B cell (primary cell): Measurements from ENCODE around the gene MORC1. TPM values are rescaled to one million over a fixed set of nuclear protein-coding genes. Genes with fewer than 3 reads are reported as not detected.
"Not testable (repeated sequence)": the region's sequence is repeated elsewhere in the genome, so short reads cannot be mapped to it uniquely, and the experiment has no call there.

ENCODE experiments used
- ATAC-seq: fragments of 200-7000 bp; cut with Tn5 transposase; one replicate; pipeline ENCODE4 v1.10.0; 2021; ENCODE audit warnings: low read depth, mild to moderate bottlenecking, moderate number of reproducible peaks, moderate library complexity
- CTCF ChIA-PET: fragments of 350-600 bp; sonication (Branson Sonifier 250); formaldehyde crosslinking; loops from one replicate; lab custom pipeline; 2021; ENCODE audit warnings: antibody characterized with exemption, inconsistent platforms; lab: Charles Lee
- POLR2A ChIA-PET: fragments of 350-600 bp; sonication (Branson Sonifier 250); formaldehyde crosslinking; loops from one replicate; lab custom pipeline; 2021; ENCODE audit warnings: antibody characterized with exemption; lab: Charles Lee
- DNase-seq: peaks from one replicate; pipeline ENCODE4 v3.0.0; 2013
- H2AFZ ChIP-seq: 2 replicates; pipeline ENCODE4 v1.6.1; 2012; ENCODE audit warnings: mild to moderate bottlenecking, low read depth, low read length; ENCODE audit not compliant: insufficient read depth, poor library complexity, severe bottlenecking
- H3K27ac ChIP-seq, 2 donors: 1 replicate in 1 of 2; 2 replicates in 1 of 2; pipeline ENCODE4 v1.5.1; 2012 to 2013; ENCODE audit warnings: low read length in 2 of 2, mild to moderate bottlenecking in 2 of 2, moderate library complexity in 1 of 2
- H3K27me3 ChIP-seq, 4 experiments: fragments of 200-600 bp in 1 of 4; sonication (generic) in 1 of 4; replicated peaks in 1 of 4; 1 replicate in 2 of 4; 2 replicates in 2 of 4; pipeline versions ENCODE4 v1.6.1 to v1.7.0; 2013 to 2016; ENCODE audit warnings: low read length in 3 of 4, mild to moderate bottlenecking in 2 of 4, mixed read lengths in 1 of 4, moderate library complexity in 1 of 4; ENCODE audit not compliant: insufficient read depth in 4 of 4, control insufficient read depth in 3 of 4; ENCODE audit errors: control extremely low read depth in 1 of 4
- H3K36me3 ChIP-seq, 2 experiments: replicated peaks in 1 of 2; 1 replicate in 1 of 2; 2 replicates in 1 of 2; pipeline versions ENCODE4 v1.6.1 to v1.7.1; 2013; ENCODE audit warnings: low read length in 1 of 2; ENCODE audit not compliant: insufficient read depth in 2 of 2, control insufficient read depth in 1 of 2; ENCODE audit errors: control extremely low read depth in 1 of 2, extremely low read depth in 1 of 2
- H3K4me1 ChIP-seq, 2 donors: fragments of 200-600 bp in 1 of 2; sonication (generic) in 1 of 2; 1 replicate in 1 of 2; 2 replicates in 1 of 2; pipeline versions ENCODE4 v1.5.1 to v1.6.1; 2013 to 2017; ENCODE audit warnings: low read length in 2 of 2; ENCODE audit not compliant: control insufficient read depth in 2 of 2, insufficient read depth in 2 of 2
- H3K4me2 ChIP-seq: replicated peaks from 2 replicates; pipeline ENCODE3; 2012; ENCODE audit warnings: mild to moderate bottlenecking, low read depth, low read length; ENCODE audit not compliant: poor library complexity, severe bottlenecking
- H3K4me3 ChIP-seq, 5 experiments: fragments of 200-600 bp in 1 of 5; sonication (generic) in 1 of 5; 1 replicate in 3 of 5; 2 replicates in 2 of 5; pipeline versions ENCODE4 v1.5.1 to v1.7.0; 2011 to 2016; ENCODE audit warnings: low read length in 4 of 5, mild to moderate bottlenecking in 4 of 5, low read depth in 2 of 5, control low read depth in 1 of 5, moderate library complexity in 1 of 5; ENCODE audit not compliant: insufficient read depth in 1 of 5; ENCODE audit errors: control extremely low read depth in 1 of 5, extremely low read depth in 1 of 5
- H3K79me2 ChIP-seq: fragments of 200-600 bp; sonication (generic); one replicate; pipeline ENCODE4 v1.6.0; 2016; ENCODE audit warnings: low read length; ENCODE audit not compliant: control insufficient read depth, insufficient read depth
- H3K9ac ChIP-seq: fragments of 200-600 bp; sonication (generic); 2 replicates; pipeline ENCODE4 v1.6.1; 2017; ENCODE audit warnings: mild to moderate bottlenecking, low read length, moderate library complexity
- H3K9me3 ChIP-seq, 3 donors: one replicate each; pipeline versions ENCODE4 v1.6.1 to v1.7.1; 2013; ENCODE audit warnings: low read length in 2 of 3; ENCODE audit not compliant: control insufficient read depth in 2 of 3, insufficient read depth in 1 of 3; ENCODE audit errors: control extremely low read depth in 1 of 3
- H4K20me1 ChIP-seq: 2 replicates; pipeline ENCODE4 v1.6.0; 2012; ENCODE audit warnings: mild to moderate bottlenecking, low read length; ENCODE audit not compliant: insufficient read depth, control insufficient read depth, poor library complexity, severe bottlenecking
- H3K27ac Mint-ChIP-seq: one replicate; pipeline ENCODE4 v1.8.0; 2021; ENCODE audit warnings: mixed read lengths
- H3K27me3 Mint-ChIP-seq: one replicate; pipeline ENCODE4 v1.8.0; 2021; ENCODE audit warnings: mixed read lengths
- H3K4me1 Mint-ChIP-seq: one replicate; pipeline ENCODE4 v1.8.0; 2021; ENCODE audit warnings: mixed read lengths
- H3K4me3 Mint-ChIP-seq: one replicate; pipeline ENCODE4 v1.8.0; 2021; ENCODE audit warnings: mixed read lengths
- H3K9me3 Mint-ChIP-seq: one replicate; pipeline ENCODE4 v1.8.0; 2022; ENCODE audit warnings: mixed read lengths; ENCODE audit not compliant: insufficient read depth
- CTCF ChIP-seq: fragments of 200-600 bp; IDR thresholded peaks from one replicate; pipeline ENCODE4 v1.8.0; 2022; ENCODE audit warnings: antibody characterized with exemption, mild to moderate bottlenecking
- EZH2 ChIP-seq: IDR thresholded peaks from 2 replicates; pipeline ENCODE4 v1.6.1; 2012; ENCODE audit warnings: borderline replicate concordance, low read depth, mild to moderate bottlenecking, moderate library complexity, low read length; ENCODE audit not compliant: insufficient read depth, poor library complexity, severe bottlenecking
- WGBS: methylation state at CpG from one replicate; pipeline ENCODE4 v1.1.5; 2013; ENCODE audit warnings: missing lambda C conversion rate; ENCODE audit not compliant: insufficient coverage; 5-methylcytosine and 5-hydroxymethylcytosine counted together
- intact Hi-C: fragments of 100-400 bp; cut with micrococcal nuclease; formaldehyde crosslinking; loops from one replicate; pipeline ENCODE4 v1.10.0; 2022
- polyA plus RNA-seq: library from polyadenylated mRNA; depleted of rRNA; stranded (reverse); fragments of >200 nt; gene quantifications from 2 replicates; pipeline ENCODE4 v1.2.3, GENCODE V29; 2012
- total RNA-seq, 2 donors: library from RNA; stranded (reverse); fragments of 120-200 nt in 1 of 2; gene quantifications; 1 replicate in 1 of 2; 2 replicates in 1 of 2; pipeline versions ENCODE4 v1.2.3 to v1.2.4, GENCODE V29; 2013 to 2022

MORC1 gene
- total and polyA plus RNA-seq, 2 donors (not counting 1 experiment from before 2014, with no cell fraction given): not detected

GRCh38 chr3:109137761-109138160 is 19.8 kb upstream of the MORC1 start:
- no peak overlapping the region for H3K4me2 ChIP-seq
- no peaks in the 10 kb centered on the region for H3K9me3 ChIP-seq
- no peak overlapping the region for H3K4me3 ChIP-seq
- Mint-ChIP-seq H3K9me3 (no peaks in the 10 kb centered on the region), H3K27ac (no peak overlapping the region), H3K27me3 (no peaks in the 10 kb centered on the region), H3K4me1 (no peaks in the 10 kb centered on the region), H3K4me3 (no peak overlapping the region)
- intact Hi-C loops: no loop called here
- no peak for TF ChIP-seq EZH2
- TF ChIP-seq CTCF: no peak
- POLR2A ChIA-PET: no interaction called here
- DNase-seq (no peak), ATAC-seq (no peak)
- no peak overlapping the region for H2AFZ ChIP-seq
- no peaks in the 10 kb centered on the region for H3K27me3 ChIP-seq
- no peaks in the 10 kb centered on the region for H3K4me1 ChIP-seq
- no peaks in the 10 kb centered on the region for H3K79me2 ChIP-seq
- H3K27ac ChIP-seq: no peak overlapping the region
- no peak overlapping the region for H3K9ac ChIP-seq
- no peaks in the 10 kb centered on the region for H4K20me1 ChIP-seq
- CTCF ChIA-PET: no interaction called here
- H3K36me3 ChIP-seq: no peaks in the 10 kb centered on the region
- 0% methylated on average over 1 of the region's 2 CpGs for WGBS

- Histone ChIP-seq H4K20me1 (no peaks in the 10 kb centered on the region), H3K9ac (no peak within 1 kb of the TSS), H3K79me2 (no peaks in the 10 kb centered on the region), H3K27ac (no peak within 1 kb of the TSS), H3K36me3 (no peaks in the 10 kb centered on the region), H3K9me3 (no peaks in the 10 kb centered on the region), H3K27me3 (no peaks in the 10 kb centered on the region), H3K4me3 (no peak within 1 kb of the TSS), H3K4me2 (no peak within 1 kb of the TSS), H2AFZ (no peak within 1 kb of the TSS), H3K4me1 (no peaks in the 10 kb centered on the region)
- TF ChIP-seq EZH2 (no peak), CTCF (no peak)
- no peaks in the 10 kb centered on the region for H3K4me1 Mint-ChIP-seq
- no peaks in the 10 kb centered on the region for H3K27me3 Mint-ChIP-seq
- DNase-seq (no peak), ATAC-seq (no peak)
- H3K9me3 Mint-ChIP-seq: no peaks in the 10 kb centered on the region
- intact Hi-C loops: no loop called here
- no peak within 1 kb of the TSS for H3K27ac Mint-ChIP-seq
- POLR2A ChIA-PET: no interaction called here
- CTCF ChIA-PET: no interaction called here
- no peak within 1 kb of the TSS for H3K4me3 Mint-ChIP-seq
- WGBS: no CpG with 5 or more reads among the region's 3 CpGs
These were observed 18.6 kb upstream of the MORC1 start, which contains the start of gene C3orf85 for GRCh38 chr3:109136523-109136922. C3orf85 (plus strand) TSS chr3:109136719; CDS start chr3:109136848, 129 bp downstream.

- H3K27ac Mint-ChIP-seq, H3K4me1 Mint-ChIP-seq, H3K27me3 Mint-ChIP-seq, H3K4me3 Mint-ChIP-seq, H3K4me1 ChIP-seq, H3K27ac ChIP-seq, intact Hi-C loops, H3K9me3 ChIP-seq, H3K9me3 Mint-ChIP-seq, H3K36me3 ChIP-seq, H3K4me2 ChIP-seq, H3K9ac ChIP-seq, H4K20me1 ChIP-seq, ATAC-seq, DNase-seq, H3K79me2 ChIP-seq, CTCF ChIA-PET, H3K4me3 ChIP-seq, H3K27me3 ChIP-seq, H2AFZ ChIP-seq: not testable (repeated sequence)
- POLR2A ChIA-PET: interaction anchor here (0.6 kb wide), 1 partner anchor 1520 kb away, joined by 5 read pairs; no protein-coding TSS in a partner anchor
- no CpG with 5 or more reads among the region's 5 CpGs for WGBS
These were observed 15.5 kb upstream of the MORC1 start for GRCh38 chr3:109133474-109133816.
